Neuronal stem cell (in vitro differentiated cells): ENCODE measurements around the gene EVL.

Experiments
- DNase-seq: peaks from one replicate; pipeline ENCODE4 v3.0.0-alpha.2; 2013; ENCODE audit warnings: low spot score
- H2AFZ ChIP-seq: one replicate; pipeline ENCODE4 v1.6.1; 2013; ENCODE audit warnings: mild to moderate bottlenecking, low read length, inconsistent platforms
- H2AK5ac ChIP-seq: 2 replicates; pipeline ENCODE4 v1.6.1; 2013; ENCODE audit warnings: low read depth, mild to moderate bottlenecking, inconsistent platforms, low read length, moderate library complexity, mixed read lengths
- H2BK120ac ChIP-seq: 2 replicates; pipeline ENCODE4 v1.6.1; 2013; ENCODE audit warnings: low read depth, mild to moderate bottlenecking, inconsistent platforms, low read length, moderate library complexity, mixed read lengths
- H2BK12ac ChIP-seq: one replicate; pipeline ENCODE4 v1.6.1; 2013; ENCODE audit warnings: low read length, inconsistent platforms
- H2BK15ac ChIP-seq: 2 replicates; pipeline ENCODE4 v1.6.1; 2013; ENCODE audit warnings: mild to moderate bottlenecking, low read length, inconsistent platforms, mixed read lengths
- H2BK5ac ChIP-seq: one replicate; pipeline ENCODE4 v1.6.1; 2013; ENCODE audit warnings: inconsistent platforms, mild to moderate bottlenecking, low read length, moderate library complexity
- H3K14ac ChIP-seq: one replicate; pipeline ENCODE4 v1.6.1; 2013; ENCODE audit warnings: low read length, inconsistent platforms
- H3K18ac ChIP-seq: 2 replicates; pipeline ENCODE4 v1.6.1; 2013; ENCODE audit warnings: low read length, inconsistent platforms
- H3K23ac ChIP-seq: 2 replicates; pipeline ENCODE4 v1.6.1; 2013; ENCODE audit warnings: low read depth, mild to moderate bottlenecking, mixed read lengths, low read length, inconsistent platforms; ENCODE audit not compliant: poor library complexity
- H3K27ac ChIP-seq: replicated peaks from 3 replicates; pipeline ENCODE4 v1.5.1; 2013; ENCODE audit warnings: low read length, inconsistent platforms
- H3K27me3 ChIP-seq, 3 experiments: 2 replicates each; pipeline ENCODE4 v1.6.1; 2013; ENCODE audit warnings: low read length in 3 of 3, mild to moderate bottlenecking in 2 of 3, inconsistent platforms in 1 of 3, low read depth in 1 of 3, mixed read lengths in 1 of 3, moderate library complexity in 1 of 3; ENCODE audit not compliant: control insufficient read depth in 3 of 3, insufficient read depth in 3 of 3
- H3K36me3 ChIP-seq, 2 donors: replicated peaks in 1 of 2; 2 replicates each; pipeline ENCODE4 v1.6.1; 2013; ENCODE audit warnings: low read length in 2 of 2; ENCODE audit not compliant: control insufficient read depth in 2 of 2, insufficient read depth in 2 of 2
- H3K4ac ChIP-seq: 2 replicates; pipeline ENCODE4 v1.6.1; 2013; ENCODE audit warnings: inconsistent platforms, mild to moderate bottlenecking, low read length, moderate library complexity
- H3K4me1 ChIP-seq, 2 donors: 1 replicate in 1 of 2; 2 replicates in 1 of 2; pipeline ENCODE4 v1.6.1; 2013; ENCODE audit warnings: low read length in 2 of 2, low read depth in 1 of 2; ENCODE audit not compliant: control insufficient read depth in 2 of 2, insufficient read depth in 1 of 2
- H3K4me2 ChIP-seq: one replicate; pipeline ENCODE4 v1.6.1; 2013; ENCODE audit warnings: mild to moderate bottlenecking, low read length, inconsistent platforms; ENCODE audit not compliant: insufficient read depth, poor library complexity, severe bottlenecking
- H3K4me3 ChIP-seq, 2 donors: 2 replicates each; pipeline ENCODE4 v1.5.1; 2013; ENCODE audit warnings: low read length in 2 of 2, mild to moderate bottlenecking in 2 of 2, inconsistent platforms in 1 of 2, moderate library complexity in 1 of 2
- H3K79me1 ChIP-seq: one replicate; pipeline ENCODE4 v1.6.1; 2013; ENCODE audit warnings: low read depth, mild to moderate bottlenecking, inconsistent platforms, low read length, moderate library complexity
- H3K9ac ChIP-seq: one replicate; pipeline ENCODE4 v1.6.1; 2013; ENCODE audit warnings: mild to moderate bottlenecking, low read depth, low read length, inconsistent platforms; ENCODE audit not compliant: poor library complexity
- H3K9me3 ChIP-seq, 2 donors: replicated peaks in 1 of 2; 2 replicates each; pipeline versions ENCODE3 to v1.6.1; 2013; ENCODE audit warnings: low read length in 2 of 2, mild to moderate bottlenecking in 2 of 2, inconsistent platforms in 1 of 2, low read depth in 1 of 2, mixed read lengths in 1 of 2, moderate library complexity in 1 of 2; ENCODE audit not compliant: control insufficient read depth in 2 of 2, insufficient read depth in 1 of 2
- H4K8ac ChIP-seq: one replicate; pipeline ENCODE4 v1.6.1; 2013; ENCODE audit warnings: low read depth, mild to moderate bottlenecking, inconsistent platforms, low read length, moderate library complexity
- H4K91ac ChIP-seq: one replicate; pipeline ENCODE4 v1.6.1; 2013; ENCODE audit warnings: low read length, low read depth, mild to moderate bottlenecking, inconsistent platforms; ENCODE audit not compliant: poor library complexity
- WGBS, 2 donors: extraction: QIAGEN DNeasy Blood & Tissue Kit; methylation state at CpG; one replicate each; pipeline ENCODE4 v1.1.7; 2013; ENCODE audit warnings: missing lambda C conversion rate in 2 of 2, mixed read lengths in 1 of 2; ENCODE audit not compliant: insufficient read length in 2 of 2, insufficient replicate concordance in 1 of 2; ENCODE audit errors: extremely low coverage in 2 of 2; 5-methylcytosine and 5-hydroxymethylcytosine counted together

Gene EVL

GRCh38 chr14:100114109-100114765 lies 49.0 kb downstream of the EVL start:
- Histone ChIP-seq H3K27me3 (peaks cover 0 to 1% (median 0%) of the 10 kb centered on the region in 3 experiments), H3K9ac (no peak overlapping the region), H3K4me2 (no peak overlapping the region), H2BK120ac (no peak overlapping the region), H3K27ac (no peak overlapping the region), H2BK12ac (no peak overlapping the region), H3K9me3 (peaks cover 0 to 2% of the 10 kb centered on the region in 2 donors), H2BK15ac (no peak overlapping the region), H3K23ac (no peak overlapping the region), H3K4me3 (no peak overlapping the region), H3K4me1 (peaks cover 0 to 13% of the 10 kb centered on the region in 2 donors), H3K18ac (no peak overlapping the region), H2AFZ (no peak overlapping the region), H2BK5ac (no peak overlapping the region), H3K14ac (peak overlapping the region; percentile 43), H4K91ac (peak overlapping the region; percentile 54), H3K4ac (no peak overlapping the region), H4K8ac (no peak overlapping the region), H3K79me1 (no peaks in the 10 kb centered on the region), H3K36me3 (peaks cover 3 to 30% of the 10 kb centered on the region in 2 donors), H2AK5ac (no peak overlapping the region)
- no peak for DNase-seq
- no CpG with 5 or more reads among the region's 13 CpGs for WGBS, 2 donors

GRCh38 chr14:100115236-100115635 lies 50.0 kb downstream of the EVL start:
- no CpG with 5 or more reads among the region's 6 CpGs for WGBS, 2 donors
- H3K23ac ChIP-seq = peak overlapping the region; percentile 18

DNA sequence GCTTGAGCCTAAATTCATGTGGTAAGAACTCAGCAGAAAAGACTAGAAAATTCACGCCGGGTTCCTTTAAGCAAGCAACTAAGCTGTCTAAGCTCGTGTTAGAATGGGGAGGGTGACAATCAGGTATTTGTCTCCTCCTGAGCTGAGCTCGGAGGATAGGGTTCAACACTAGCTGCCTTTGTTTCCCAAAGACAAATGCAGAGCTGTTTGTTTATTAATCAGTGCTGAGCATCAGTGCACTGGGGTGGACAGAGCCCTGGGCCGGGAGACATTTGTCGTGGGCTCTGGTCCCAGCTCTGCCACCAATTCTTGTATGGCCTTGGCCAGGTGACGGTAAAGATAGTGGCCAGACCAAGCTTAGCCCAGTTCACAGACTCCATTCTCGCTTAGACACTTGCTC lies 50.5 kb downstream of the EVL start:
- no peak overlapping the region for H2BK15ac ChIP-seq
- no peak overlapping the region for H3K4me2 ChIP-seq
- no peak for DNase-seq
- peaks cover 0 to 1% (median 0%) of the 10 kb centered on the region in 3 experiments for H3K27me3 ChIP-seq
- no peak overlapping the region for H4K8ac ChIP-seq
- no peak overlapping the region for H2BK120ac ChIP-seq
- no peak overlapping the region for H3K14ac ChIP-seq
- H3K9me3 ChIP-seq = peaks cover 0 to 2% of the 10 kb centered on the region in 2 donors
- peaks cover 0 to 13% of the 10 kb centered on the region in 2 donors for H3K4me1 ChIP-seq
- no peak overlapping the region for H3K4ac ChIP-seq
- H3K18ac ChIP-seq = peak overlapping the region; percentile 25
- H4K91ac ChIP-seq = no peak overlapping the region
- H2BK5ac ChIP-seq = no peak overlapping the region
- no peaks in the 10 kb centered on the region for H3K79me1 ChIP-seq
- WGBS, 2 donors = no CpG with 5 or more reads among the region's 8 CpGs
- H3K27ac ChIP-seq = no peak overlapping the region
- H3K4me3 ChIP-seq = peak overlapping the region in 1 of 2 donors; percentile 9
- peak overlapping the region; percentile 7 for H3K9ac ChIP-seq
- H2AFZ ChIP-seq = no peak overlapping the region
- H2BK12ac ChIP-seq = no peak overlapping the region
- peaks cover 0 to 20% of the 10 kb centered on the region in 2 donors for H3K36me3 ChIP-seq
- H2AK5ac ChIP-seq = no peak overlapping the region
- no peak overlapping the region for H3K23ac ChIP-seq

More at GRCh38 chr14:100115236-100115635, 50.0 kb downstream of the EVL start:
- Histone ChIP-seq H3K4me2 (no peak overlapping the region), H2BK120ac (no peak overlapping the region), H3K9ac (peak overlapping the region; percentile 25), H4K91ac (no peak overlapping the region), H2AFZ (no peak overlapping the region), H3K18ac (no peak overlapping the region), H3K14ac (no peak overlapping the region), H3K27me3 (peaks cover 0 to 1% (median 0%) of the 10 kb centered on the region in 3 experiments), H2BK12ac (no peak overlapping the region), H2AK5ac (no peak overlapping the region), H3K4me1 (peaks cover 0 to 13% of the 10 kb centered on the region in 2 donors), H3K9me3 (peaks cover 0 to 2% of the 10 kb centered on the region in 2 donors), H2BK15ac (no peak overlapping the region), H3K79me1 (no peaks in the 10 kb centered on the region), H4K8ac (no peak overlapping the region), H3K4me3 (peak overlapping the region in 1 of 2 donors; percentile 9), H3K4ac (no peak overlapping the region), H2BK5ac (no peak overlapping the region), H3K27ac (no peak overlapping the region), H3K36me3 (peaks cover 0 to 25% of the 10 kb centered on the region in 2 donors)
- DNase-seq = no peak

- Histone ChIP-seq H3K4me2 (no peak overlapping the region), H3K4me3 (no peak overlapping the region)
- no CpG with 5 or more reads among the region's 3 CpGs for WGBS, 2 donors
These were observed 50.9 kb downstream of the EVL start for GRCh38 chr14:100116134-100116533.

More at GRCh38 chr14:100116134-100116533, 50.9 kb downstream of the EVL start:
- no peak overlapping the region for H2BK120ac ChIP-seq
- H3K14ac ChIP-seq = no peak overlapping the region
- H3K9me3 ChIP-seq = peaks cover 0 to 2% of the 10 kb centered on the region in 2 donors
- H3K4me1 ChIP-seq = peaks cover 0 to 13% of the 10 kb centered on the region in 2 donors
- H3K27me3 ChIP-seq = peaks cover 0 to 1% (median 0%) of the 10 kb centered on the region in 3 experiments
- H3K79me1 ChIP-seq = no peaks in the 10 kb centered on the region
- no peak overlapping the region for H2BK12ac ChIP-seq
- H4K91ac ChIP-seq = no peak overlapping the region
- no peak overlapping the region for H3K23ac ChIP-seq
- no peak overlapping the region for H2BK5ac ChIP-seq
- H3K27ac ChIP-seq = no peak overlapping the region
- H3K9ac ChIP-seq = peak overlapping the region; percentile 7
- H3K36me3 ChIP-seq = peaks cover 0 to 18% of the 10 kb centered on the region in 2 donors
- no peak overlapping the region for H2AFZ ChIP-seq
- no peak for DNase-seq
- H2AK5ac ChIP-seq = no peak overlapping the region
- peak overlapping the region; percentile 25 for H3K18ac ChIP-seq
- no peak overlapping the region for H3K4ac ChIP-seq
- H4K8ac ChIP-seq = no peak overlapping the region
- H2BK15ac ChIP-seq = no peak overlapping the region
